RWPE2 (cell line): ENCODE data around the gene NTN1.

Experiments used
- ATAC-seq: fragments of 200-7000 bp; cut with Tn5 transposase; 3 replicates; pipeline ENCODE4 v1.9.1; 2021; ENCODE audit warnings: low read depth
- DNase-seq: peaks from one replicate; pipeline ENCODE4 v3.0.0-alpha.2; 2020; ENCODE audit warnings: low spot score
- H3K27ac ChIP-seq: fragments of 450-650 bp; 2 replicates; pipeline ENCODE4 v1.5.1; 2017; ENCODE audit warnings: mild to moderate bottlenecking; ENCODE audit not compliant: poor library complexity, severe bottlenecking
- H3K27me3 ChIP-seq: fragments of 250-450 bp; sonication (Bioruptor Pico); 2 replicates; pipeline ENCODE4 v1.5.1; 2021; ENCODE audit warnings: mild to moderate bottlenecking, moderate library complexity; ENCODE audit not compliant: insufficient read depth, poor library complexity, severe bottlenecking
- H3K36me3 ChIP-seq: fragments of 250-450 bp; sonication (Bioruptor Pico); 2 replicates; pipeline ENCODE4 v1.5.1; 2020; ENCODE audit warnings: low read depth, mild to moderate bottlenecking, moderate library complexity
- H3K4me1 ChIP-seq: fragments of 250-450 bp; sonication (Bioruptor Pico); 2 replicates; pipeline ENCODE4 v1.5.1; 2021; ENCODE audit warnings: mild to moderate bottlenecking, moderate library complexity; ENCODE audit not compliant: insufficient read depth, poor library complexity, severe bottlenecking
- H3K4me3 ChIP-seq: fragments of 250-450 bp; sonication (Bioruptor Pico); 2 replicates; pipeline ENCODE4 v1.5.1; 2021; ENCODE audit warnings: mild to moderate bottlenecking, moderate library complexity; ENCODE audit not compliant: severe bottlenecking
- H3K9me3 ChIP-seq: fragments of 250-450 bp; sonication (Bioruptor Pico); 2 replicates; pipeline ENCODE4 v1.5.1; 2021; ENCODE audit warnings: mild to moderate bottlenecking, moderate library complexity; ENCODE audit not compliant: severe bottlenecking
- CTCF ChIP-seq: fragments of 450-650 bp; IDR thresholded peaks from one replicate; pipeline ENCODE4 v1.5.1; 2017; ENCODE audit warnings: mild to moderate bottlenecking, moderate library complexity; ENCODE audit not compliant: poor library complexity, severe bottlenecking

The NTN1 gene

GRCh38 chr17:9192010-9192409 lies 170.7 kb downstream of the NTN1 start:
- Histone ChIP-seq H3K27ac (no peak overlapping the region), H3K4me3 (no peak overlapping the region), H3K36me3 (no peaks in the 10 kb centered on the region), H3K4me1 (no peaks in the 10 kb centered on the region), H3K9me3 (no peaks in the 10 kb centered on the region), H3K27me3 (no peaks in the 10 kb centered on the region)
- ATAC-seq, result no peak
- no peak for DNase-seq
- no peak for TF ChIP-seq CTCF

GRCh38 chr17:9195411-9195810 lies 174.1 kb downstream of the NTN1 start:
- H3K36me3 ChIP-seq, result no peaks in the 10 kb centered on the region
- no peak for DNase-seq
- no peak overlapping the region for H3K4me3 ChIP-seq
- H3K27me3 ChIP-seq, result no peaks in the 10 kb centered on the region
- no peaks in the 10 kb centered on the region for H3K4me1 ChIP-seq
- no peak for TF ChIP-seq CTCF
- no peak overlapping the region for H3K27ac ChIP-seq
- H3K9me3 ChIP-seq, result no peaks in the 10 kb centered on the region
- no peak for ATAC-seq

- no peaks in the 10 kb centered on the region for H3K36me3 ChIP-seq
- no peak overlapping the region for H3K4me3 ChIP-seq
- TF ChIP-seq CTCF, result no peak
- ATAC-seq (peak; percentile 29; the same call in 1 of the 3 replicates), DNase-seq (no peak)
- H3K9me3 ChIP-seq, result no peaks in the 10 kb centered on the region
- no peaks in the 10 kb centered on the region for H3K4me1 ChIP-seq
- no peak overlapping the region for H3K27ac ChIP-seq
- no peaks in the 10 kb centered on the region for H3K27me3 ChIP-seq
Measured at GRCh38 chr17:9195961-9196670, 174.8 kb downstream of the NTN1 start.

GRCh38 chr17:9199571-9200551 lies 178.6 kb downstream of the NTN1 start:
- no peaks in the 10 kb centered on the region for H3K36me3 ChIP-seq
- no peak overlapping the region for H3K27ac ChIP-seq
- ATAC-seq (no peak), DNase-seq (no peak)
- H3K27me3 ChIP-seq, result no peaks in the 10 kb centered on the region
- no peak overlapping the region for H3K4me3 ChIP-seq
- TF ChIP-seq CTCF, result no peak
- H3K4me1 ChIP-seq, result no peaks in the 10 kb centered on the region
- no peaks in the 10 kb centered on the region for H3K9me3 ChIP-seq
